Left colon (tissue), 2 donors: Measurements from ENCODE around the gene CCDC63. TPM values are rescaled to one million over a fixed set of nuclear protein-coding genes. Genes with fewer than 3 reads are reported as not detected.
"Not testable (repeated sequence)": the region's sequence is repeated elsewhere in the genome, so short reads cannot be mapped to it uniquely, and the experiment has no call there.

Experiments used
- ATAC-seq: fragments of 200-7000 bp; cut with Tn5 transposase; one replicate; pipeline ENCODE4 v1.9.1; 2020; ENCODE audit warnings: mild to moderate bottlenecking, moderate library complexity
- DNase-seq, 2 donors: peaks; one replicate each; pipeline ENCODE4 v3.0.0-alpha.2; 2020
- intact Hi-C, 2 donors: fragments of 100-400 bp; cut with DNase I in 1 of 2; cut with micrococcal nuclease in 1 of 2; formaldehyde crosslinking; loops; one replicate each; pipeline versions ENCODE4 v1.11.2 to v1.14.0; 2022; cut with DNase I, micrococcal nuclease
- total RNA-seq, 2 donors: library from RNA; stranded (reverse); fragmentation: NEBNext Ultra II Directional; extraction: Animal tissue kit (Norgen Biotek cat#: 25700); gene quantifications; one replicate each; pipeline ENCODE4 v1.2.1, GENCODE V29; 2021
- donor health status: DM: no; HTN: no; CAD: no.
- donor health status: DM: yes; HTN: yes; CAD: no.

CCDC63 gene
- total RNA-seq, 2 donors from 2014 or later = not detected

GRCh38 chr12:110934093-110934852, 87.5 kb downstream of the CCDC63 start:
- intact Hi-C loops = no loop called here
- ATAC-seq (no peak), DNase-seq (no peak)

GRCh38 chr12:110935588-110935987, 88.8 kb downstream of the CCDC63 start:
- DNase-seq (no peak), ATAC-seq (no peak)
- intact Hi-C loops = loop anchor here (5.0 kb wide), 2 partner anchors 367 to 377 kb away; no protein-coding TSS in a partner anchor

- intact Hi-C loops = loop anchor here (5.0 kb wide), 2 partner anchors 366 to 376 kb away; no protein-coding TSS in a partner anchor
Measured at GRCh38 chr12:110936367-110937103, 89.7 kb downstream of the CCDC63 start.

GRCh38 chr12:110937104-110937641, 90.4 kb downstream of the CCDC63 start:
- intact Hi-C loops = loop anchor here (5.0 kb wide), 2 partner anchors 365 to 375 kb away; no protein-coding TSS in a partner anchor
- peak; percentile 53 for ATAC-seq
- DNase-seq = peak in 1 of 2 donors; percentile 45

More at GRCh38 chr12:110936367-110937103, 89.7 kb downstream of the CCDC63 start:
- DNase-seq = no peak
- ATAC-seq = no peak

- DNase-seq (no peak), ATAC-seq (no peak)
- intact Hi-C loops = no loop called here
Measured at GRCh38 chr12:110940296-110940695, 93.5 kb downstream of the CCDC63 start.

- DNase-seq = no peak
- ATAC-seq = no peak
- intact Hi-C loops = no loop called here
Measured at GRCh38 chr12:110940933-110941332, 94.1 kb downstream of the CCDC63 start.

GRCh38 chr12:110941391-110941790, 94.6 kb downstream of the CCDC63 start:
- ATAC-seq = no peak
- intact Hi-C loops = no loop called here
- no peak for DNase-seq

- intact Hi-C loops = no loop called here
- DNase-seq (no peak), ATAC-seq (no peak)
Measured at GRCh38 chr12:110943373-110943772, 96.6 kb downstream of the CCDC63 start.

GRCh38 chr12:110948041-110948440, 101.3 kb downstream of the CCDC63 start:
- ATAC-seq (no peak), DNase-seq (no peak)
- intact Hi-C loops = no loop called here

GRCh38 chr12:110950466-110950865, 103.7 kb downstream of the CCDC63 start:
- DNase-seq, ATAC-seq, intact Hi-C loops: not testable (repeated sequence)

- intact Hi-C loops, DNase-seq, ATAC-seq: not testable (repeated sequence)
Measured at GRCh38 chr12:110950867-110951266, 104.1 kb downstream of the CCDC63 start.

Other genes with a start within 250 kb of the CCDC63 start
- 1 to 10 TPM; 8.0 to 9.1 TPM for gene TCTN1, start 232.9 kb upstream of the CCDC63 start, total RNA-seq
- 1 to 10 TPM; 1.4 to 3.0 TPM for gene HVCN1, start 157.9 kb upstream of the CCDC63 start, total RNA-seq
- 100 to 1,000 TPM; 165 to 178 TPM for gene PPP1CC, start 104.1 kb upstream of the CCDC63 start, total RNA-seq
- not detected for gene MYL2, start 73.6 kb downstream of the CCDC63 start, total RNA-seq
- gene CUX2, start 187.2 kb downstream of the CCDC63 start, total RNA-seq = under 1 TPM in 1 of 2 donors, not detected in 1; 0.14 TPM